IPS-18c (cell line): ENCODE data around the gene ADCY5.

ENCODE experiments used
- H3K4me3 ChIP-seq: 2 replicates; pipeline ENCODE4 v1.7.0; 2013; ENCODE audit warnings: low read depth, mild to moderate bottlenecking, low read length, moderate library complexity; ENCODE audit not compliant: insufficient read depth
- H3K9me3 ChIP-seq: one replicate; pipeline ENCODE4 v1.6.1; 2013; ENCODE audit warnings: mild to moderate bottlenecking, low read length, moderate library complexity; ENCODE audit not compliant: control insufficient read depth, insufficient read depth

ADCY5 gene

DNA sequence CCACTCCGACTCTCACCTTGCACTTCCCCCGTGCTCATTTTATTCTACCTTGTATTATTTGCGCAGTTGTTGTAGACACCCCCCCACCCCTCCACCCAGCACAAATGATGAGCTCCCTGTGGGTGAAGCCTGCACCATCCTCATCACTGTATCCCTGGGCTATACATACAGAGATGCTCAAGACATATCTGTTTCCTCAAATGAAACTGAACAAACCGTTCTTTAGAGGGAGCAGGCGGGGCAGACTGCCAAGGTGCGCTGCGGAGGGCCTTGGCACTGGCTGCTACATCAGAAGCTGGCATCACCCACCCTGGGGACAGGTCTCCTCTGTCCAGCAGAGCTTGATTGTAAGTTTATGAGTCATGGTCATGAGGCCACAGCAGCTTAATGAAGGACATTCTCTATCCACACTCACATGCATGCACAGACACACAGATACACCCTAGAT lies 29.0 kb downstream of the ADCY5 start:
- no peak overlapping the region for H3K4me3 ChIP-seq
- no peaks in the 10 kb centered on the region for H3K9me3 ChIP-seq

DNA sequence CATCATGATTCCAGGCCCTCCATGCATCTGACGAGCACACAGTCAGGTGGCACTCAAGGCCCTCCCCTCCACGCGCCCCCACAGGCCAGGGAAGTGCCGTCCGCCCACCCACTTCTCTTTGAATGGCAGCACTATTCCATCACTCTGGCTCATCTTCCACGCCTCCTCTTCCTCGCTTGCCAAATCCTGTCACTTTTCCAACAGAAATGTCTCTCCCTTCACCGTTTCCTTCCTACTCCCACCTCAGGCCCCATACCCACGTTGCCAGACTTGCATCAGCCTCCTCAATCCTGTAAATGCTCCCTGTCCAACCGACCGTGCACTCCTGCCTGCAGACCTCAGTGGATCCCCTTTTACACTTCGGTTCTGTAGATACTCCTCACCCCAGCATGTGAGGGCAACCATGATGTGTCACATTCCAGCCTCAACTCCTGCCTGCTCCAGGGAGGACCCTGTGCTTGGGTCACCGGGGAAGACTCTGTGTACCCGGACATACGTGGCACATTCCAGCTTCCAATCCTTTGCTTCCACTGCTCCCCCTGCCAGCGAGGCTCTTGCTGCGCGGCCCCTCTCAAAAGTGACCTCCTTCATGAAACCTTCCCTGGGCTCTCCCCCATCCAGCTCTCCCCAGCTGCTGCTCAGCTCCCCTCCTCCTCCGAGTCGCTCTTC lies 29.6 kb downstream of the ADCY5 start:
- no peak overlapping the region for H3K4me3 ChIP-seq
- H3K9me3 ChIP-seq, result no peaks in the 10 kb centered on the region

DNA sequence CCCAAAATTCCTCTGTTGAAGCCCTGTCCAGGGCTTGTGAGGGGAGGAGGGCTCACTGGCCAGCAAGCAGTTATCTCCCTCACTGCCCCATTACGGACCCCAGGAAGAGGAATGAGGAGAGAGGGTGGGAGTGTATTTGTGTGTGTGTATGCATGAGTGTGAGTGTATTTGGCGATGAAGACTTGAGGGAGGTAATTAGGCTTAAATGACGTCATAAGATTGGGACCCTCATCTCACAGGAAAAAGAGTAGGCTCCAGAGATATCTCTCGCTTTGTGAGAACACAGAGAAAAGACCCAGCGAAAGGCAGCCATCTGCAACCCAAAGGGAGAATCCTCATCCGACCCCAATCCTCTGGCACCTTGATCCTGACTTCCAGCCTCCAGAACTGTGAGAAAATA lies 32.2 kb downstream of the ADCY5 start:
- no peak overlapping the region for H3K4me3 ChIP-seq
- H3K9me3 ChIP-seq, result no peaks in the 10 kb centered on the region

DNA sequence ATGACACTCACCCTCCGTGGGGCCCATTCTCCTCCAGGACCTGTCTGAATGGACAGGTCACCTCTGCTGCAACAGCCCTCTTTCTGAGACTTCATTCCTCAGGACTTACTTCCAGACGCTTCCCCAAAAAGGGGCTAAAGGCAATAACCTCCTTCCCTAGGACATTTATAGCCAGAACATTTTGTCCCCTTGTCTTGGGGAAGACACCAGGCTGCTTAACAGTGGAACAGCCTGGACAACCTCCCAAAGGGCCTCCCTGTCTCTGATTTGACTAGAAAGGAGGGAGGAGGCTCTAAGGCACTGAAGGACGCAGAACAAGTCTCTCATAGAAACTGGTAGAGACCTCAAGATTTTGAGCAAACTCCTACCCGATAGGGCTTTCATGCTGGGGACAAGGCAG lies 32.7 kb downstream of the ADCY5 start:
- Histone ChIP-seq H3K4me3 (no peak overlapping the region), H3K9me3 (no peaks in the 10 kb centered on the region)

DNA sequence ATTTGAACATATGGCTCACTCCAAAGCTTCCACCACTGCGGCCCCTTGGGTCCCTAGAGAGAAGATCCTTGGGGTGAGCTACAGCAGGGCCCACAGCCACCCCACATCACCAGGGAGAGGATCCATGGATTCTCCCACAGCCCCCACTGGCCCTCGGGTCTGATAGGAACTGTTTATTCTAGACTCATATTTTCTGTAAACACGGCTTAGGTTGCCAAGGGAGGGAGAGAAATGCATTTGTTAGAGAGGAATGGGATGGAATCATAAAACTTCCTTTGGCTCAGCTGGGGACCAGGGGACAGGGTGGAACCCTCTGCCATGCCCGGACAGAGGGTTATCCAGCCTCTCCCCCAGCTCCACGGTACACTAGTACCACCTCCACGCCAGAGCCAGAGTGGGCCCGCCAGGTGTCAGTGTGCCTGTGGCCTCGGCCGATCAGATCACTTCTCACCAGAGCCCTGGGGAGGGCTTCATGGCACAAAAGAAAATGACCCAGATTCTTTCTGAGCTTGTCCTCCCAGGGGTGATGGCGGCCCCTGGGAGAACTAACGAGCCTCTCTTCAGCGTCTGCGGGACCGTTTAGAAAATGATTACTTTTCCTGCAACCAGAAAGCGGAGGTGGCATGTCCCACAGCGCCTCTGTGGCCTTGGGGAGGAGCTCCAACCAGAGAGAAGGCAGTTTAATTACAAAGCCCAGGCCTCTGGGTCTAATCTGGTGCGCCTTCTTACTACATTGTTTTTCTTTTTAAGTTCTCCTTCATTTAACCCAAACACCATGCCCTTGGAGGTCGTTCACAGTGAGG lies 33.7 kb downstream of the ADCY5 start:
- no peak overlapping the region for H3K4me3 ChIP-seq
- H3K9me3 ChIP-seq, result no peaks in the 10 kb centered on the region

DNA sequence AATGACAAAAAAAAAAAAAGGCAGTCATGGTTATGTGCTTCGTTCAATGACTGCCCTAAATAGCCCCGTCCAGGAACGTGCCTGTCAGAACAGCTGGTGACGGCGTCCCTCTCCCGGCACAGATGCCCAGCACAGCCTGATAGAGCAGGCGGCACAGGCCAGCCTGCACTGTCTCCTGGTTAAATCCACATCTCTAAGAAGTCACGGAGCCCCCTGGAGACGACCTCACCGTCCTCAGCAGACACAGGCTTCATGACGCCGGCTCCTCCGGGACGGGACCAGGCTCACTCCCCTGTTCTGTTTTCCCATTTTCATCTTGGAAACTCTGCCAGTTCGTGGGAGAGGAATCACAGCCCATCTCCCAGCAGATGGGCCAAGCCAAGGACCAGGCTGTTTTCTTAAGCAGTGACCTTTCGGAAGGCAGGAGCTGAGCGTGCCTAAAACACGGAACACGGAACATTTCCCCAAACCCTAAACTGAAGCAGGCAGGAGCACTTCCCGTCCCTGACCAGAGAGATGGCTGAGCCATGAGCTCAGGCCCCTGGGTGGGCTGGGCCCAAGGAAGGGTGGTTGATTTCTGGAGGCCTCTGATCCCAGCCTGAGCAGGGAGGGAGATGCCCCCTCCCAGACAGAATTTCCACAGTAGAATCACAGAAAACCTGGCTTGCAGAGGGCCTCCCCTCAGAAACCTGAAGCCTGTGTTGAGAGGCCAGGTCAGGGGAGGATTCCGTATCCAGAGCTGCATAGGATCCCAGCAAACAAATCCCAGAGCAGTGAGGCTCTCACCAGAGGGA lies 35.9 kb downstream of the ADCY5 start:
- Histone ChIP-seq H3K4me3 (no peak overlapping the region), H3K9me3 (no peaks in the 10 kb centered on the region)

DNA sequence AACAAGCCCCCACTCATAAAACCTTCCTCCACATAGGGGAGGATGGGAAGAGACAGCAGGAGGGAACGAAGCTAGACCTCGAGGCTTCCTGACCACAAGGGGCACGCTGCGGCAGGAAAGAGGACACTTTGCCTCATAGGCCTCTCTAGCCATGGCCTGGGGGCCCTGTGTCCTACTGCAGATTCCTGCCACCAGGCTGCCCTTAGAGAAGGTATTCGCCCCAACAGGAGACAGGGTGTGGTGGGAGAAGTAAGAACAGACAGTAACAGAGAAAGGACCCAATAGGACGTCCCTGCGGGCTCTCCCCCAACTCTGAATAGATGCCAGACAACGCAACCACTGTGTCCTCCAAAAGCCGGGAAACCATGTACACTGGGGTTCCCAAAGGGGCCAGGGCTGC lies 36.8 kb downstream of the ADCY5 start:
- no peak overlapping the region for H3K4me3 ChIP-seq
- no peaks in the 10 kb centered on the region for H3K9me3 ChIP-seq

DNA sequence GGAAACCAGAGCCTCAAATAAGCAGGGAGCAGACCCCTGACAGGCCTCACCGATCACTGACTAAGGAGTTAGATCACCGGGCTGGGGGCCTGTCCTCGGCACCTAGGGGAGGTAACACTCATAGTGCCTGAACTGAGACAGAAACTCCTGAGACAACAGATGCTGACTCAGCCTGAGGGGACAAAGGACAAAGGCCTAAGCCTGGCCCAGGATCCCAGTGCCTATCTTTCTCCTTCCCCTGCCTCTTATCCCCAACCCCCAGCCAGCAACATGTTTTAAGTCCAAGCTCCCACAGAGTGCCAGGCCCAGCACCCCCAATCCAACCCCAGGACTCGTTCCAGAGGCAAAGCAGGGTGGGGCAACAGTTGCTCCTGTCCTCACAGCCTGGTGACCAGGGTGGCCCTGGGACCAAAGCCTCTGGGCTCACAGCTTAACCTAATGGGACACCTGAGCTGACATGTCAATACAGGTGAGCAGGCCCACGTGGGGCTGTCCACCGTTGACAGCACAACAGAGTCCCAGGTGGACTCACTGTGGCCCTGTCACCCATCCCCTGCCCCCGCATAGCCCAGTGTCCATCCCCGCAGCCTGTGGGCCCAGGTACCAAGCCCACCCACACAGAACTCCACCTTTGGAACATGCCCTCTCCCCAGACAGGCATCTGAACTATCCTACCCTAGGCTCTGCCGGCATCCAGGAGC lies 37.4 kb downstream of the ADCY5 start:
- Histone ChIP-seq H3K9me3 (no peaks in the 10 kb centered on the region), H3K4me3 (no peak overlapping the region)

DNA sequence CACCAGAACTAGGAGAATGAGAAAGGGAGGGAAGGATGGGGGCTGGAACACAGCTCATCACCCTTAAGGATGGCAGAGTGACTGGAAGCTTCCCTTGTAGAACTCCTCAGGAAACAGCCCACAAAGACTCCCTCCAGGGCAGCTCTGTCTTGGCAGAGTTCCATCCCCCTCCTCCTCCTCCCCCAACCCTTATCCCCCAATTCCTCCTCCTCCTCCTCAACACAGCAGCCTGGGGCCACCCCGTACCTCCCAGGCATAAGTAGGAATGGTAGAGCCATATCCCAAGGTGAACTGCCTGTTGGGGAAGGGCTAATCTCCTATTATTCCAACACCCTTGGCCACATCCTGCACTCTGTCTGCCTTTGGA lies 38.8 kb downstream of the ADCY5 start:
- Histone ChIP-seq H3K9me3 (no peaks in the 10 kb centered on the region), H3K4me3 (no peak overlapping the region)

DNA sequence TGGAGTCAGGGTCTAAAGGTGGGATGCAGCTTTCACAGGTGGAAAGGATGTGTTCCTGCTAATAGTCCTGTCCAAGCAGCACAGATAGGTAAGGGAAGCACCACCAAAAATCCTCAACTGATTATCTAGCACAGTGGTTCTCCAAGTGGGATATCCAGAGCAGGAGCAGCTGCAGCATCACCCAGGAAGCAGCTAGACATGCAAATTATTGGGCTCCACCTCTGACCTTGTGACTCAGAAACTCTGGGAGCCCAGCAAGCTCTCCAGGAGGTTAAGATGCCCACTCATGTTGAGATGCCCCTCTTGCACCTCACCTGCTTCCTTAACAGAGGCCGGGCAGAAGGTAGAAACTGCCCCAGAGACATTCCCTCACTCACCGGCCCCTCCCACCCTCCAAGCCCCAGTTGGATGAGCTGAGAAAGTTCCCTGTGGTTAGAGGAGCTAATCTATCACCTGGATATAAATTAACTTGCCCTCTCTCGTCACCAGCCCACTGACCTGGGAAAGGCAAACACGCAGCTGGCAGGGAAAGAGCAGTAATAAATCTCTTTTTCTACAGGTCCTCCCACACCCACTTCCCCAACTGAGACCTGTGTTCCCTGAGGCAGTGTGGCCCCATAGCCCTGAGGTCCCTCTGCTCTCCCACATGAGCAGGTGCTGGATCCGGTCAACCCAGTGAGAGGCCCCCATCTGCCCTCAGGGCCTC lies 39.3 kb downstream of the ADCY5 start:
- Histone ChIP-seq H3K4me3 (no peak overlapping the region), H3K9me3 (no peaks in the 10 kb centered on the region)

DNA sequence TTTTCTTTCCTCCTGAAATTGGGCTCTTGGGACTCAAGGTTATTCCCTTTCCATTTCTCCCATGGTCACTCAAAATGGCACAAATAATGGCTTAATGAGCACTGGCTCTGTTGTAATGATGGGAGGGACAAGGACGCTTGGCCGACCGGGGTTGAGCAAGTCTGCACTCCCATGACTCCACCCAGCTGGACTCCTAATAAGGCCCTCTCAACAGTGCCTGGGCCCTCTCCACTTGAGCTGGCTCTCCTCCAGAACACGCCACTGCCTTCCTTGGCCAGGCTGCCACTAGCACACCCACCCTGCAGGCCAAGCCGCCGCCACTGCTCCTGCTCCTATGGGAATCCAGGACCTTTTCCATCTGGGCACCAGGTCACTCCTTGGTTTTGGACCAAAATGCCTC lies 42.3 kb downstream of the ADCY5 start:
- Histone ChIP-seq H3K9me3 (no peaks in the 10 kb centered on the region), H3K4me3 (no peak overlapping the region)

DNA sequence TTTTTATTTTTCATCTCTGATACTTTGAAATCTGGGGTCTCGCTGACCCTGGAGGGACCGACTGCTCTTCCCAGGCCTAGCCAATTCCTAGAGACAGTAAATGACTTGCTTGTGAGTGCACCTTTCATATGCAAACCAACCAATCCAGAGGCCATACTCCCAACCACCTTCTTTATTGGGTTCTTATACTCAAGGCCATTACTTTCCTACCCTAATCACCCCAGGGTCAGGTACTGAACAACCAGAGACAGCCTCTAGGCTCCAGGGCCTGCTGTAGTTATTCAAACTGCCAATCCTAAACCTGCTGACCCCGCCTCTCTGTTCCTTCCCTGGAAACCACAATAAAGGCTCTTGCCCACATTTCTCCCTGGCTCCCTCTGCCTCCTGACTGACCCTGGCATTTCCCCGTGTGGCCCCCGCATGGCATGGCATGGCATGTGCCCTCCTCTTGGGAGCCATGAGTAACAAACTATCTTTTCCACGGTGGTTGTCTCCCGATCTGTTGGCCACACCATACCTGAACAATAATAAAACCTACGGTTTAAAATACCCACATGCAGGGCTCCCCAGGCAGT lies 42.9 kb downstream of the ADCY5 start:
- Histone ChIP-seq H3K9me3 (no peaks in the 10 kb centered on the region), H3K4me3 (no peak overlapping the region)

DNA sequence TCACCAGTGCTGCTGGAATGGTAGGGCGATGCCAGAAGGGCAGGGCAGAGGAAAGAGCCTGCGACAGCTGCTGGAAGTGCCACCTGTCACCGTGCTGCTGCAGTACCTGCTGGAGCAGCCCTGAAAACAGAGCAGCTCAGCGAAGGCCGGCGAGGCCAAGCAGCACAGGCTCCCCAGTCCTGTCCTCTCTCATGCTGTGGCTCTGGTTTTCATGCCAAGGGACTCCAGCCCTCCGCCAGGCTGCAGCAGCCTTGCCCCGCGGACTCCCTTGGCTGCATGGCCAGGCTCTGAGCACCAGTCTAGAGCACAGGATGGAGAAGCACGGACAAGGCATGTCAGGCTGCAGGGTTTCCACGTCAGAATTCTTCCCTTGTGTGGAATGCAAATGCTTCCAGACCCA lies 43.9 kb downstream of the ADCY5 start:
- Histone ChIP-seq H3K9me3 (no peaks in the 10 kb centered on the region), H3K4me3 (no peak overlapping the region)

DNA sequence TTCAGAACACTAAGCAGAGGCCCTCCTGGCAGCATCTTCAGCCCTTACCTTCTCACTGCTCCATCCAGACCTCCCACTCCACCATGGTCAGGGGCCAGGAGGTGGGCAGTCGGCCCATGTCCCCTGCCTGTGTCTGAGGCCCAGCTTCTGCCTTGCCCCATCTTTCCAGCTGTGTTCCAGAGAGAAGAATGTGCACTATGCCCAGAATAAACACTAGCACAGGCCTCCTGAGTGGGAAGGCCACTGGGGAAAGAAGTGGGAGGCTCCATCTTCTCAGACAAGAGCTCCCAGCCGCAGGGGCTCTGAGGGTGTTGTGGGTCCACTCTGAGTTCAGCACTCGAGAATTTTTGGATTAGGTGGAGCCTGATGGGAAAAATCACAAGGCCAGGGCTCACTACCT lies 44.5 kb downstream of the ADCY5 start:
- H3K4me3 ChIP-seq, result no peak overlapping the region
- H3K9me3 ChIP-seq, result no peaks in the 10 kb centered on the region

DNA sequence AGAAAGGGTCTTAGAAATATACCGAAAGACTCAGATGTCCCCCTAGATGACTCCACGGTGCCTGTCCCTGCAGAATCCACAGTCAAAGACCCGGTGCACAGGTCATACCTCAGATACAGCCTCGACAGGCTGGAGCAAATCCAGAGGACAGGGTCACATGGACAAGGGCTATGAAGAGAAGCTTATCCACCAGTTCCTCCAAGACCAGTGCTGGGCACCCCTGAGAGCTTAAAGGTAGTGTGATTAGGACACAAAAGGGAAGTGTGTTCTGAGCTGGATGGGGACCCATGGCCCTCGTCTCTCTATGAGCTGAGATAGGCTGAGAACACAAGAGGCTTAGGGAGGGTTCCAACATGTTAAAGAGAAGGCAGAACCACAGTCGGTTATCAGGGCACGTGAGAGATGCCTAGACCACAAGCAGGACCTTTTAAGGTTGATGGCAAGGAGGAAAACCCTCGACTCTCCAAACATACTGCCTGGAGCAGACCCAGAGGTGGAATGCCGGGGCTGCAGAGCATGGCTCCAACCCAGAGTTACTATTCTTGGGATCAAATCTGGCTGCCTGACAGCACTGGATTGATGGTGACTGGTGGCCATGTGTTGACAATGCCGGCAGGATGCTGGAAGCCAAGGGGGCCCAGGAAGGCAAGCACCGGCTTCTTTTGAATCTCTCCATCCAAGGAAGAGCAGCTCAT lies 46.9 kb downstream of the ADCY5 start:
- H3K9me3 ChIP-seq, result no peaks in the 10 kb centered on the region
- H3K4me3 ChIP-seq, result no peak overlapping the region

DNA sequence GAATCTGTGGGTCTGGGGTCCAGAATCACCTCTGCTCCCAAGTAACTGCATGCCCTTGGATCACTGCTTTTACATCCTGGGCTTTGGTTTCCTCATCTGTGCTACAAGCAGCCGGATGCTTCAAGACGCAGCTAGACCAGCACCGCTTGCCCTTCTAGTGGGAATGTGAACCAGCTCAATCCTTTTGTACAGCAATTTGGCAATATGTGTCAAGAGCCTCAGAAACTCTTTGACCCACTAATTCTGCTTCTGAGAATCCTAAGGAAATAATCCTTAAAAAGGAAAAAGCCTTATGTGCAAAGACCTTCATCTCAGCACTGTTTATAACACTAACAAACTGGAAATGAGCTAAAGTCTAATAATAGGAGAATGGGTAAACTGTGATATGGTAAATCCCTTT lies 48.7 kb downstream of the ADCY5 start:
- Histone ChIP-seq H3K9me3 (no peaks in the 10 kb centered on the region), H3K4me3 (no peak overlapping the region)
